Prostate gland (tissue), 2 donors: Measurements from ENCODE around the gene LCP2. TPM values are rescaled to one million over a fixed set of nuclear protein-coding genes. Genes with fewer than 3 reads are reported as not detected.

Source experiments
- DNase-seq: peaks from one replicate; pipeline ENCODE4 v3.0.0-alpha.2; 2019; ENCODE audit warnings: low spot score
- H3K27ac ChIP-seq, 2 donors: fragments of 200-600 bp; sonication (generic); 2 replicates each; pipeline ENCODE4 v1.5.1; 2017 to 2019
- H3K27me3 ChIP-seq: fragments of 200-600 bp; sonication (generic); replicated peaks from 2 replicates; pipeline ENCODE4 v1.5.1; 2019; ENCODE audit not compliant: insufficient read depth
- H3K36me3 ChIP-seq, 2 donors: fragments of 200-600 bp; sonication (generic); 1 replicate in 1 of 2; 2 replicates in 1 of 2; pipeline versions ENCODE4 v1.5.1 to v1.8.1; 2017 to 2019
- H3K4me1 ChIP-seq: fragments of 200-600 bp; sonication (generic); replicated peaks from 2 replicates; pipeline ENCODE4 v1.5.1; 2019
- H3K4me3 ChIP-seq, 2 donors: fragments of 200-600 bp; sonication (generic); 2 replicates each; pipeline ENCODE4 v1.5.1; 2017 to 2019
- H3K9me3 ChIP-seq: fragments of 200-600 bp; sonication (generic); 2 replicates; pipeline ENCODE4 v1.5.1; 2017
- CTCF ChIP-seq, 4 experiments: fragments of 200-600 bp in 2 of 4; fragments of 450-650 bp in 2 of 4; sonication (generic) in 2 of 4; IDR thresholded peaks; 1 replicate in 3 of 4; 2 replicates in 1 of 4; pipeline ENCODE4 v1.5.1; 2016 to 2019; ENCODE audit warnings: antibody characterized with exemption in 4 of 4, mild to moderate bottlenecking in 2 of 4, moderate library complexity in 2 of 4
- POLR2A ChIP-seq: fragments of 450-650 bp; IDR thresholded peaks from one replicate; pipeline ENCODE4 v1.6.1; 2016; ENCODE audit warnings: antibody characterized with exemption, mild to moderate bottlenecking
- POLR2AphosphoS5 ChIP-seq: sonication (generic); formaldehyde crosslinking; IDR thresholded peaks from one replicate; pipeline ENCODE4 v1.6.1; 2017; ENCODE audit warnings: antibody characterized with exemption
- WGBS: methylation state at CpG from one replicate; pipeline ENCODE4 v1.1.5; 2018; 5-methylcytosine and 5-hydroxymethylcytosine counted together
- intact Hi-C: fragments of 100-400 bp; cut with DNase I; formaldehyde crosslinking; loops from one replicate; pipeline ENCODE4 v1.14.2; 2022
- total RNA-seq, 2 donors: library from RNA; depleted of rRNA; stranded (reverse); fragments of >200 nt; gene quantifications; one replicate each; pipeline ENCODE4 v1.1.0, GENCODE V29; 2016

Gene LCP2
- total RNA-seq, 2 donors from 2014 or later: 3.3 to 11.3 TPM

- no peak overlapping the region for H3K4me3 ChIP-seq
- TF ChIP-seq POLR2AphosphoS5 (no peak), POLR2A (no peak), CTCF (IDR thresholded peaks at IDR 0.05) (no peak)
- WGBS: 65% methylated on average over 8 of the region's 8 CpGs
- DNase-seq: no peak
- no peaks in the 10 kb centered on the region for H3K27me3 ChIP-seq
- no peak overlapping the region for H3K27ac ChIP-seq
- no peaks in the 10 kb centered on the region for H3K9me3 ChIP-seq
- H3K36me3 ChIP-seq: no peaks in the 10 kb centered on the region
- H3K4me1 ChIP-seq: no peaks in the 10 kb centered on the region
- intact Hi-C loops: no loop called here
Observed at GRCh38 chr5:170206958-170207357, 90.6 kb downstream of the LCP2 start.

GRCh38 chr5:170206216-170206615 lies 91.4 kb downstream of the LCP2 start:
- H3K4me3 ChIP-seq: no peak overlapping the region
- H3K36me3 ChIP-seq: no peaks in the 10 kb centered on the region
- no peak for TF ChIP-seq POLR2AphosphoS5
- no peak for TF ChIP-seq CTCF (IDR thresholded peaks at IDR 0.05)
- no peak for TF ChIP-seq POLR2A
- DNase-seq: no peak
- no peak overlapping the region for H3K27ac ChIP-seq
- WGBS: 30% methylated on average over 3 of the region's 3 CpGs
- no peaks in the 10 kb centered on the region for H3K27me3 ChIP-seq
- H3K9me3 ChIP-seq: no peaks in the 10 kb centered on the region
- no peaks in the 10 kb centered on the region for H3K4me1 ChIP-seq
- intact Hi-C loops: no loop called here

GRCh38 chr5:170204202-170204601 lies 93.4 kb downstream of the LCP2 start:
- no peak overlapping the region for H3K4me3 ChIP-seq
- DNase-seq: no peak
- intact Hi-C loops: no loop called here
- no peaks in the 10 kb centered on the region for H3K36me3 ChIP-seq
- H3K27me3 ChIP-seq: no peaks in the 10 kb centered on the region
- WGBS: 86% methylated on average over 5 of the region's 5 CpGs
- H3K4me1 ChIP-seq: no peaks in the 10 kb centered on the region
- H3K9me3 ChIP-seq: no peaks in the 10 kb centered on the region
- TF ChIP-seq POLR2A (no peak), CTCF (IDR thresholded peaks at IDR 0.05) (no peak), POLR2AphosphoS5 (no peak)
- no peak overlapping the region for H3K27ac ChIP-seq

- no peak overlapping the region for H3K4me3 ChIP-seq
- TF ChIP-seq POLR2AphosphoS5: no peak
- TF ChIP-seq POLR2A: no peak
- TF ChIP-seq CTCF (IDR thresholded peaks at IDR 0.05): no peak
- H3K27me3 ChIP-seq: no peaks in the 10 kb centered on the region
- H3K9me3 ChIP-seq: no peaks in the 10 kb centered on the region
- no peaks in the 10 kb centered on the region for H3K36me3 ChIP-seq
- no peak overlapping the region for H3K27ac ChIP-seq
- intact Hi-C loops: no loop called here
- no peaks in the 10 kb centered on the region for H3K4me1 ChIP-seq
- DNase-seq: no peak
- 39% methylated on average over 2 of the region's 2 CpGs for WGBS
Observed at GRCh38 chr5:170202117-170202516, 95.5 kb downstream of the LCP2 start.

GRCh38 chr5:170201311-170201710 lies 96.3 kb downstream of the LCP2 start:
- H3K27ac ChIP-seq: no peak overlapping the region
- no peak overlapping the region for H3K4me3 ChIP-seq
- 49% methylated on average over 2 of the region's 2 CpGs for WGBS
- H3K9me3 ChIP-seq: no peaks in the 10 kb centered on the region
- no peak for DNase-seq
- H3K36me3 ChIP-seq: no peaks in the 10 kb centered on the region
- no peaks in the 10 kb centered on the region for H3K27me3 ChIP-seq
- no peak for TF ChIP-seq CTCF (IDR thresholded peaks at IDR 0.05)
- TF ChIP-seq POLR2A: no peak
- TF ChIP-seq POLR2AphosphoS5: no peak
- H3K4me1 ChIP-seq: no peaks in the 10 kb centered on the region
- intact Hi-C loops: no loop called here
